Measurements from ENCODE around the gene HOXA9. TPM values are rescaled to one million over a fixed set of nuclear protein-coding genes. Genes with fewer than 3 reads are reported as not detected.

The HOXA9 gene
- total RNA-seq, 1 donor from 2014 or later, result not detected

DNA sequence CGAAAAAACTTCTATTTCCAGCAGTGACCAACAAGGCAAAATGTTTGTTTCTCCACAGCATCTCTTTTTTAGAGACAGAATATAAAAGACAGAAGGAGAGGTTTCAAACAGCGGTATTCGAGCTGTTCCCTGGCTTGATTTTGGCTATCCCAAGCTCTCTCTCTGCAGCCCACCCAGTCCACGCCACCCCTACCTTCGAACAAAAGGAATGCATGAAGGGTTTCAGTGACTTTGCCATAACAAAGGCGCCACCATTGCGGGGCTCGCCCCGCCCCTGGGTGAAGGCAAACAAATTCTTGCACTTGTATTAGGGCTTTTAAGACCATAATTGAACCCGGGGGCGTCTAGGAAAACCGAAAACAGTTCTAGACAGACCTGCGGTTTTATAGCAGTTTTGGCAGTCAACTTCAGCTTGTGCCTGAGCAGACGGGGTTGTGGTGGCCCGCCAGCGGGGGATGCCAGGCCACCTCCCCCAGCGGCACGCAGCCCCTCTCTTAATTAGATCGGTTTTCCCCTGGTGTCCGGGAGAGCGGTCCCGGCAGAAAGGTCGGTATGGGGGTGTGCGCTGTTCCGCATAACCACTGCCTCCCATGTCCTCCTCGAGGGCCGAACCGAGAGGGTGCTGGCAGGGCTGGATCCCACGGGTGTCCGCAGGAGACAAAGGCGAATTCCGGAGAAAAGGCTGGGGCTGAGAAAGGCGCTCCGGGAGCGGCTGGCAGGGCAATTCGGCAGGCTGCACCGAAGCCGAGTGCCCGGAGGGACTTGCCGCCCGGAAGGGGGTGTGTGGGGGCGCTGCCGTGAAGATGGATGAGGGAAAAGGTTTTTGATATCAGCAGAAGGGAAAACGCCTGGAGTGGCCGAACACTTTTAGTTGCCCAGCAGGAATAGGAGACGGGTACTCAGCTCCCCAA lies 22.4 kb upstream of the HOXA9 start:
- H3K36me3 ChIP-seq, result no peaks in the 10 kb centered on the region
- Mint-ChIP-seq H3K27me3 (ENCODE audit: insufficient read depth, low read depth) (peaks cover 92% of the 10 kb centered on the region), H3K9me3 (peaks cover 21% of the 10 kb centered on the region), H3K36me3 (no peaks in the 10 kb centered on the region), H3K4me3 (no peak overlapping the region), H3K27ac (no peak overlapping the region), H3K4me1 (peaks cover 10% of the 10 kb centered on the region)
- no peaks in the 10 kb centered on the region for H3K79me2 ChIP-seq (ENCODE audit: low read depth)
- peak; percentile 96 for TF ChIP-seq EZH2phosphoT487 (IDR thresholded peaks at IDR 0.05)
- TF ChIP-seq EZH2 (IDR thresholded peaks at IDR 0.05), result peak; percentile 88
- TF ChIP-seq, protein P1, sequence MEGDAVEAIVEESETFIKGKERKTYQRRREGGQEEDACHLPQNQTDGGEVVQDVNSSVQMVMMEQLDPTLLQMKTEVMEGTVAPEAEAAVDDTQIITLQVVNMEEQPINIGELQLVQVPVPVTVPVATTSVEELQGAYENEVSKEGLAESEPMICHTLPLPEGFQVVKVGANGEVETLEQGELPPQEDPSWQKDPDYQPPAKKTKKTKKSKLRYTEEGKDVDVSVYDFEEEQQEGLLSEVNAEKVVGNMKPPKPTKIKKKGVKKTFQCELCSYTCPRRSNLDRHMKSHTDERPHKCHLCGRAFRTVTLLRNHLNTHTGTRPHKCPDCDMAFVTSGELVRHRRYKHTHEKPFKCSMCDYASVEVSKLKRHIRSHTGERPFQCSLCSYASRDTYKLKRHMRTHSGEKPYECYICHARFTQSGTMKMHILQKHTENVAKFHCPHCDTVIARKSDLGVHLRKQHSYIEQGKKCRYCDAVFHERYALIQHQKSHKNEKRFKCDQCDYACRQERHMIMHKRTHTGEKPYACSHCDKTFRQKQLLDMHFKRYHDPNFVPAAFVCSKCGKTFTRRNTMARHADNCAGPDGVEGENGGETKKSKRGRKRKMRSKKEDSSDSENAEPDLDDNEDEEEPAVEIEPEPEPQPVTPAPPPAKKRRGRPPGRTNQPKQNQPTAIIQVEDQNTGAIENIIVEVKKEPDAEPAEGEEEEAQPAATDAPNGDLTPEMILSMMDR (IDR thresholded peaks at IDR 0.05), result no peak
- H3K9ac ChIP-seq, result no peak overlapping the region
- no peaks in the 10 kb centered on the region for H3K9me3 ChIP-seq (ENCODE audit: low read depth)
- peaks cover 98% of the 10 kb centered on the region for H4K20me1 ChIP-seq (ENCODE audit: low read depth)
- no peak overlapping the region for H3K27ac ChIP-seq
- DNase-seq (ENCODE audit: low spot score), result no peak
- no peak overlapping the region for H2AFZ ChIP-seq (replicated peaks)
- peaks cover 100% of the 10 kb centered on the region for H3K27me3 ChIP-seq
- H3F3A ChIP-seq (ENCODE audit: low read depth), result peaks cover 15% of the 10 kb centered on the region
- H3K4me2 ChIP-seq, result no peak overlapping the region
- no peak overlapping the region for H3K4me3 ChIP-seq
- peaks cover 13% of the 10 kb centered on the region for H3K4me1 ChIP-seq

DNA sequence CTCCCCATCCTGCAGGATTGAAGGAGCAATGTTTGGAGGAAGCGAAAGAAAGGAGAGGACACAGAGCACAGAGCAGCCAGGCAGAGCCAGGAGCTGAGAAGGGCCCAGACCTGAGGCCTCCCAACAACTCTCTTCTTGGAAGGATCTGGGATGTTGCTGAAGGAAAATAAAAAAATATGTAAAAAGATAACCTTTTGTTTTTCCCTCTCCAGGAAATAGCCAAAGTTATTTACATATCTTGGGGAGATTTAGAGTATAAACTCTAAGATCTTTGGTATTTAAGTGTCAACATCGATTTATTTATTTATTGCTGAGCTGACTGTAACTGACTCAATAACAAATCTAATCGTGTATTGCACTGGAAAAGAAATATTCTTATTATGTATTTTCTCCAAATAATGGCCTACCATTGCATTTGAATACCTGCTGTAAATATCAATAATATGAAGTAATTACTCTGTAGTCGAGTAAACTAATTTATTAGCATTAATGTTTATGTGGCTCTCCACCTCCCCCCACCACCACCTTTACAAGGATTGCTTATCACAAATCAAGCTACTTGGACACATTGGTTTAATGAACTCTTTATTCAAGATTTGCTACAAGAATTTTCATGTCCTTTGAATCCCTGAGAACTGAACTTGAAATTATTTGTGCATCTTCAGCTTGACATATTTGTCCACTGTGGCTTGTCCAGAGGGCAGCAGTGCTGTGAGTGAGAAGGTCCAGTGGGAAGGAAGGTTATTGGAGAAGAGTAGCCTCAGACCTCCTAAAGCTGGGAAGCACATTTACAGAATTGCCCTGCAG lies 21.5 kb upstream of the HOXA9 start:
- TF ChIP-seq, protein P1 (IDR thresholded peaks at IDR 0.05), result no peak
- no peak for TF ChIP-seq EZH2phosphoT487 (IDR thresholded peaks at IDR 0.05)
- peak; percentile 1 for TF ChIP-seq EZH2 (IDR thresholded peaks at IDR 0.05)
- DNase-seq (ENCODE audit: low spot score), result no peak
- Mint-ChIP-seq H3K36me3 (no peaks in the 10 kb centered on the region), H3K27ac (no peak overlapping the region), H3K4me3 (no peak overlapping the region), H3K27me3 (ENCODE audit: insufficient read depth, low read depth) (peaks cover 94% of the 10 kb centered on the region), H3K4me1 (peaks cover 10% of the 10 kb centered on the region), H3K9me3 (peaks cover 22% of the 10 kb centered on the region)
- peaks cover 17% of the 10 kb centered on the region for H3F3A ChIP-seq (ENCODE audit: low read depth)
- peaks cover 100% of the 10 kb centered on the region for H3K27me3 ChIP-seq
- no peak overlapping the region for H3K4me3 ChIP-seq
- H3K4me2 ChIP-seq, result no peak overlapping the region
- no peak overlapping the region for H3K27ac ChIP-seq
- H3K36me3 ChIP-seq, result no peaks in the 10 kb centered on the region
- H3K4me1 ChIP-seq, result peaks cover 14% of the 10 kb centered on the region
- no peaks in the 10 kb centered on the region for H3K9me3 ChIP-seq (ENCODE audit: low read depth)
- no peak overlapping the region for H3K9ac ChIP-seq
- no peak overlapping the region for H2AFZ ChIP-seq (replicated peaks)
- H3K79me2 ChIP-seq (ENCODE audit: low read depth), result no peaks in the 10 kb centered on the region
- H4K20me1 ChIP-seq (ENCODE audit: low read depth), result peaks cover 100% of the 10 kb centered on the region

DNA sequence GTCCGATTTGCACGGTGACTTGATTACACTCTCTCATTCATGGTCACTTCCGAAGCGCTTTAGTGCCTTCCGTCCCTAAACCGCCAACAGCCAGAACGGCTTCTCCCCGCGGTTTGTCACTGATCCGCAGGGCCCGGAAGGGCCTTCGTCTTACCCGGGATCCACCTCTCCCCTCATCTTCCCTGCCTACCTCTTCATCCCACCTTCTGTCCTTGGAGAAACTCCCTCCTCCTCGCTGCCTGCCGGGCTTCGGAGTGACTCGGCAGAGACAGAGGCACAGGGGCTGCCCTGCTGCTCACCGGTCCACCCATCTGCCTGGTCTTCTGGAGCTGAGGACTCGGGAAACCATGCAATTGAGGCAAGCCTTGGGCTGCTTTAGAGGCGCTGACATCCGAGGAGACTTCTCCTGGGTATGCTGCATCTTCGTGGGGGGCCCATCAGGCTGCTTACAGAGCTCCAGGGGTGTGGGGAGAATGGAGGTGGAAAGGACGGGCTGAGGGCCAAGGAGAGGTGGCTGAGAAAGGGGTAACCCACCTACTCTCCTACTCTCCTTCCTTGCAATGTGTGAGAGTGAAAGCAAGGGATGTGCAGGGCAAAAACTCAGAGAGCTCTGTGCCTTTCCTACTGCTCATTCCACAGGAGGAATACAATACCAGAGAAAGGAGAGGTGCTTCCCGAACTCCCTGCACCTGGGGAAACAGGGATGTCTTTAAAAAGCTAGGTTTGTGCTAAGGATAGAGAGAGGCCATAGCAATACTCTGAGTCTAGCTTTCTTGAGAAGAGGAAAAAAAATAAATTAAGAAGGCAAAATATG lies 20.7 kb upstream of the HOXA9 start:
- no peaks in the 10 kb centered on the region for H3K36me3 ChIP-seq
- H3K9me3 Mint-ChIP-seq, result peaks cover 17% of the 10 kb centered on the region
- H3K79me2 ChIP-seq (ENCODE audit: low read depth), result no peaks in the 10 kb centered on the region
- H3K4me1 ChIP-seq, result peaks cover 14% of the 10 kb centered on the region
- no peak for DNase-seq (ENCODE audit: low spot score)
- no peak overlapping the region for H3K27ac Mint-ChIP-seq
- H3K27me3 Mint-ChIP-seq (ENCODE audit: insufficient read depth, low read depth), result peaks cover 94% of the 10 kb centered on the region
- TF ChIP-seq, protein P1 (IDR thresholded peaks at IDR 0.05), result no peak
- TF ChIP-seq EZH2 (IDR thresholded peaks at IDR 0.05), result peak; percentile 54
- TF ChIP-seq EZH2phosphoT487 (IDR thresholded peaks at IDR 0.05), result peak; percentile 63
- peaks cover 17% of the 10 kb centered on the region for H3F3A ChIP-seq (ENCODE audit: low read depth)
- H3K4me3 ChIP-seq, result no peak overlapping the region
- H4K20me1 ChIP-seq (ENCODE audit: low read depth), result peaks cover 100% of the 10 kb centered on the region
- H3K9ac ChIP-seq, result no peak overlapping the region
- no peak overlapping the region for H2AFZ ChIP-seq (replicated peaks)
- no peak overlapping the region for H3K4me3 Mint-ChIP-seq
- peaks cover 100% of the 10 kb centered on the region for H3K27me3 ChIP-seq
- no peaks in the 10 kb centered on the region for H3K36me3 Mint-ChIP-seq
- H3K4me1 Mint-ChIP-seq, result peaks cover 10% of the 10 kb centered on the region
- no peak overlapping the region for H3K4me2 ChIP-seq
- no peak overlapping the region for H3K27ac ChIP-seq
- H3K9me3 ChIP-seq (ENCODE audit: low read depth), result no peaks in the 10 kb centered on the region
